LNCAP (cell line): ENCODE measurements around the gene DDO.

Experiments
- CTCF ChIP-seq: fragments of 450-650 bp; IDR thresholded peaks from 2 replicates; pipeline ENCODE4 v1.5.1; 2017; ENCODE audit warnings: mild to moderate bottlenecking

Gene DDO

DNA sequence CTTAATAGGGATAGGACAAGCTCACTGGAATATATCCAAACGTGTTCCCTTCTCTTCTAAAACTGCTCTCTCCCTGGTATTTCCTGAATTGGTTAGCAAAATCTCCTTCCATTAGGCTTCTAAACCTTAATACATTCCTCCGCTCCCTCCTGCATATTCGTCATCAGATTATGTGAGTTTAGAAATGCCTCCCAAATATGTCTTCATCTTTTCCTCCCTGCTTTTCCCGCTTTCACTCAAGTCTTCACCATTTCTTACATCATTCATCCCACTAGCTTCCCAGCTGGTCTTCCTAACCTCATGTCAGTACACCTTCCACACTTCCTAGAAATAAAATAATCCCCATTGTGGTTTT, 34.1 kb upstream of the DDO start:
- no peak for TF ChIP-seq CTCF

DNA sequence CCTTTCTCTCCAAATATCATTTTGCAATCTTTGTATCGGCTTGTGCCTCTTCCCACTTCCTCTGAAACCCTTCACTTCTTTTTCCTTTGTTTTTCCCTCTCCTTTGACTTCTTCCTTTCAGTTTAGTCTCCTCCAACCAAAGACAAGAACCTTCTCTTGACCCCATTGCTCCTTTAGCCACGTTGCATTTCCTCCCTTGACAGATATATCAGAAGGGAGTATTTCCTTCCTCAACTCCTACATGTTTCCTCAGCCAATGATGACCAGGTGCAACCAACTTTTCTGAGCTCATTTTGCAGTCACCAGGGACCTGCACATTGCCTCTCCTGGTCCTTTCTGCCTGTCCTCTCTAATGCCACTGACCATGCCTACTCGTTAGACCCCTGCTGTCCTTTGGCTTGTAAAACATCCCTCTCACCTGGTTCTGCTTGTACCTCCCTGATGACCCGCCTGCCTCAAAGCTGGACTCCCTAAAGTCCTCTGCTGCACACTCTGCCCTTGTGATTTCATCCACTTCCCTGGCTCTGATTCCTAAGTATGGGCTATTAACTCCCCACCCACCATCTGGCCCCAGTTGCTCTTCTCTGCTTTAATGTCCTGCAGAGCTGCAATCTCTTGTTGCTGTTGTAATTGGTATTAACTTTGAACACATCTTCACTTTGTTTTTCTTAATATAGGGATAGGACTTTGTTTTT, 33.6 kb upstream of the DDO start:
- TF ChIP-seq CTCF = no peak

GRCh38 chr6:110447761-110448160, 32.4 kb upstream of the DDO start:
- no peak for TF ChIP-seq CTCF

GRCh38 chr6:110446405-110446804, 31.0 kb upstream of the DDO start:
- no peak for TF ChIP-seq CTCF

DNA sequence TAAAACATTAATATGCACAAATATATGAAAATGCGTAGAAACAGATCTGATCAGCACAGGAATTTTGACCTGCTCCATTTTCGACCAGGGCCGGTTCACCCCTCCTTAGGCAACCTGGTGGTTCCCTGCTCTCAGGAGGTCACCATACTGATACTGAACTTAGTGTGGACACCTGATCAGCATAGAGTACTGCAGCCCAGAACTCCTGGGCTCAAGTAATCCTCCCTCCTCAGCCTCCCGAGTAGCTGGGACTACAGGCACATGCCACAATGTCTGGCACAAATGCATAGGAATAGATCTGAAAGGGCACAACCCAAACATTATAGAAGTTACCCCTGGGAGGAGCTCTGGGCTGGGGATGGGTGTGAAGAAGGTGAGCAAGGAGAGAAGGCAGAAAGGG, 24.7 kb upstream of the DDO start:
- no peak for TF ChIP-seq CTCF

GRCh38 chr6:110439356-110439755, 24.0 kb upstream of the DDO start:
- TF ChIP-seq CTCF = no peak

DNA sequence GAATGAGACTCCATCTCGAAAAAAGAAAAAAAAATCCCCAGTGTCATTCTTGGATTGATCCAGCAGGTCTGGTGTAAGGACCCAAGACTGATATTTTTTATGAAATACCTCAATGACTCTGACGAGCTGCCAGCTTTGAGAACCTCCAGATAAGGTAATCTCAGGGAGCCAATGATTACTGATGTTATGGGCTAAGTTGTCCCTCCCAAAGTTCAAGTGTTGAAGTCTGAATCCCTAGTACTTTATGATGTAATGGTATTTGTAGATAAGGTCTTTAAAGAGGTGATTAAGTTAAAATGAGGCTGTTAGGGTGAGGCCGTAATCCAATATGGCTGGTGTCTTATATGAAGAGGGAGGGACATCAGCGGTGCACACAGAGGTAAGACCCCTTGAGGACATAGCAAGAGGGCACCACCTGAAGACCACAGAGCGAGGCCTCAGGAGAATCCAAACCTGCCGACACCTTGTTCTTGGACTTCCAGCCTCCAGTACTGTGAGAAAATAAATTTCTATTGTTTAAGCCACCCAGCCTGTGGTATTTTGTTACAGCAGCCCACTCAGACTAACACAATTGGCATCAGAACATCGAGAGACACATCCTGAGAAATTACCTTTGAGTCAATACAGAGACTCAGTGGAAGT, 19.7 kb upstream of the DDO start:
- no peak for TF ChIP-seq CTCF
